OCI-LY3 (cell line): ENCODE measurements around the gene KCTD13.

Source experiments
- CTCF ChIP-seq: fragments of 200-600, 300-600 bp; sonication (generic); IDR thresholded peaks from 2 replicates; pipeline ENCODE4 v1.5.1; 2014; ENCODE audit warnings: antibody characterized with exemption, low read length, low read depth
- EZH2phosphoT487 ChIP-seq: fragments of 200-600 bp; shearing (Covaris generic); IDR thresholded peaks from 2 replicates; pipeline ENCODE4 v1.6.1; 2018; ENCODE audit warnings: antibody characterized with exemption, mixed run types, low read depth

GRCh38 chr16:29900888-29901606, 25.0 kb downstream of the KCTD13 start:
- TF ChIP-seq CTCF, result no peak
- TF ChIP-seq EZH2phosphoT487, result no peak
